Measurements from ENCODE around the gene ANXA11.

ANXA11 gene

GRCh38 chr10:80108576-80109239 lies 96.6 kb downstream of the ANXA11 start:
- no peak for DNase-seq (ENCODE audit: low spot score)

GRCh38 chr10:80104066-80104926 lies 101.0 kb downstream of the ANXA11 start:
- DNase-seq (ENCODE audit: low spot score) = no peak

Small RNA genes within 50 kb of the gene (small RNA-seq; reads per million reads assigned to genes)
- 0 reads per million in 2 experiments for gene RPS12P2
